GM23338 (cell line): ENCODE measurements around the gene MTR. TPM values are rescaled to one million over a fixed set of nuclear protein-coding genes. Genes with fewer than 3 reads are reported as not detected.

Experiments used
- ATAC-seq: fragments of 200-7000 bp; cut with Tn5 transposase; 3 replicates; pipeline ENCODE4 v1.9.1; 2020
- DNase-seq: peaks from one replicate; pipeline ENCODE4 v3.0.0-alpha.2; 2015; ENCODE audit warnings: low spot score
- H2AFZ ChIP-seq: fragments of 200-600 bp; sonication (generic); 2 replicates; pipeline ENCODE4 v1.8.0; 2016; ENCODE audit warnings: antibody characterized with exemption, mild to moderate bottlenecking, moderate library complexity
- H3F3A ChIP-seq: fragments of 200-600 bp; sonication (generic); replicated peaks from 2 replicates; pipeline ENCODE4 v1.8.0; 2017; ENCODE audit warnings: antibody characterized with exemption, mixed run types, low read depth
- H3K27ac ChIP-seq: fragments of 200-600 bp; sonication (generic); 2 replicates; pipeline ENCODE4 v1.6.1; 2016; ENCODE audit warnings: low read depth
- H3K27me3 ChIP-seq: fragments of 200-600 bp; sonication (generic); 2 replicates; pipeline ENCODE4 v1.8.0; 2016; ENCODE audit warnings: mild to moderate bottlenecking, mixed run types, moderate library complexity; ENCODE audit not compliant: insufficient read depth
- H3K36me3 ChIP-seq: fragments of 200-600 bp; sonication (generic); 2 replicates; pipeline ENCODE4 v1.8.0; 2016; ENCODE audit warnings: mild to moderate bottlenecking; ENCODE audit not compliant: insufficient read depth
- H3K4me1 ChIP-seq: fragments of 200-600 bp; sonication (generic); 2 replicates; pipeline ENCODE4 v1.8.0; 2016; ENCODE audit warnings: mild to moderate bottlenecking, moderate library complexity; ENCODE audit not compliant: insufficient read depth
- H3K4me2 ChIP-seq: fragments of 200-600 bp; sonication (generic); 2 replicates; pipeline ENCODE4 v1.7.1; 2017; ENCODE audit warnings: mixed run types
- H3K4me3 ChIP-seq: fragments of 200-600 bp; sonication (generic); 2 replicates; pipeline ENCODE4 v1.6.1; 2016; ENCODE audit warnings: mixed run types
- H3K79me2 ChIP-seq: fragments of 200-600 bp; sonication (generic); replicated peaks from 2 replicates; pipeline ENCODE4 v1.8.0; 2017; ENCODE audit warnings: mild to moderate bottlenecking; ENCODE audit not compliant: insufficient read depth
- H3K9me2 ChIP-seq: fragments of 200-600 bp; sonication (generic); 2 replicates; pipeline ENCODE4 v1.8.0; 2017; ENCODE audit not compliant: insufficient read depth
- H4K20me1 ChIP-seq: fragments of 200-600 bp; sonication (generic); replicated peaks from 2 replicates; pipeline ENCODE4 v1.8.0; 2017; ENCODE audit warnings: mild to moderate bottlenecking; ENCODE audit not compliant: insufficient read depth
- H3K27ac Mint-ChIP-seq: 2 replicates; pipeline ENCODE4 v1.8.0; 2020; ENCODE audit warnings: inconsistent platforms, mild to moderate bottlenecking, moderate library complexity, mixed read lengths
- H3K27me3 Mint-ChIP-seq: 3 replicates; pipeline ENCODE4 v1.8.0; 2022; ENCODE audit warnings: low read depth, mild to moderate bottlenecking, moderate library complexity, mixed read lengths, inconsistent platforms; ENCODE audit not compliant: insufficient read depth, poor library complexity
- H3K36me3 Mint-ChIP-seq: 3 replicates; pipeline ENCODE4 v1.8.0; 2021; ENCODE audit warnings: low read depth, mild to moderate bottlenecking, inconsistent platforms, moderate library complexity, mixed read lengths
- H3K4me1 Mint-ChIP-seq: 3 replicates; pipeline ENCODE4 v1.8.0; 2020; ENCODE audit warnings: mild to moderate bottlenecking, inconsistent platforms, mixed read lengths
- H3K4me3 Mint-ChIP-seq: 3 replicates; pipeline ENCODE4 v1.8.0; 2021; ENCODE audit warnings: moderate library complexity, mild to moderate bottlenecking, inconsistent platforms, mixed read lengths
- H3K9me3 Mint-ChIP-seq: 3 replicates; pipeline ENCODE4 v1.8.0; 2020; ENCODE audit warnings: moderate library complexity, mild to moderate bottlenecking, inconsistent platforms, mixed read lengths
- CREB1 ChIP-seq: fragments of 250-450 bp; sonication (Bioruptor Pico); IDR thresholded peaks from 2 replicates; pipeline ENCODE4 v1.5.0; 2020; ENCODE audit warnings: low read depth, mild to moderate bottlenecking, moderate library complexity
- CTCF ChIP-seq, 2 experiments: fragments of 200-600 bp in 1 of 2; sonication (generic) in 1 of 2; conservative IDR thresholded peaks; 2 replicates each; pipeline versions ENCODE4 v1.5.1 to v1.6.1; 2016 to 2017; ENCODE audit warnings: antibody characterized with exemption in 2 of 2, low read depth in 2 of 2, mild to moderate bottlenecking in 2 of 2, moderate library complexity in 1 of 2
- ETS1 ChIP-seq: IDR thresholded peaks from 2 replicates; pipeline ENCODE4 v1.6.1; 2016; ENCODE audit warnings: antibody characterized with exemption
- EZH2 ChIP-seq: fragments of 200-600 bp; sonication (generic); IDR thresholded peaks from one replicate; pipeline ENCODE4 v1.8.0; 2017; ENCODE audit warnings: antibody characterized with exemption, mild to moderate bottlenecking, low read depth; ENCODE audit not compliant: unreplicated experiment
- EZH2phosphoT487 ChIP-seq: fragments of 200-600 bp; sonication (generic); IDR thresholded peaks from one replicate; pipeline ENCODE4 v1.8.1; 2018; ENCODE audit warnings: antibody characterized with exemption; ENCODE audit not compliant: unreplicated experiment
- NANOG ChIP-seq: IDR thresholded peaks from 2 replicates; pipeline ENCODE4 v1.6.1; 2016; ENCODE audit warnings: antibody characterized with exemption, borderline replicate concordance
- POLR2AphosphoS5 ChIP-seq: IDR thresholded peaks from 2 replicates; pipeline ENCODE4 v1.6.1; 2016; ENCODE audit warnings: antibody characterized with exemption, low read depth
- STAT1 ChIP-seq: IDR thresholded peaks from one replicate; pipeline ENCODE4 v1.6.1; 2016; ENCODE audit warnings: antibody characterized with exemption; ENCODE audit not compliant: unreplicated experiment
- ZNF462 ChIP-seq: fragments of 250-450 bp; sonication (Bioruptor Pico); IDR thresholded peaks from 2 replicates; pipeline ENCODE4 v1.5.0; 2020; ENCODE audit warnings: mild to moderate bottlenecking, moderate library complexity
- polyA plus RNA-seq: library from polyadenylated mRNA; unstranded; fragments of >200 nt; fragmentation: Nextera tagmentation; extraction: Ambion mirVana; gene quantifications from 2 replicates; pipeline ENCODE4 v1.2.1, GENCODE V29; 2016
- total RNA-seq: library from RNA; depleted of rRNA; stranded (reverse); fragments of >200 nt; shearing (Covaris generic); gene quantifications from 2 replicates; pipeline ENCODE4 v1.2.3, GENCODE V29; 2014

Gene MTR
- total and polyA plus RNA-seq, 2 experiments from 2014 or later: 6.4 to 20.0 TPM

GRCh38 chr1:236950365-236950764 is 155.3 kb downstream of the MTR start:
- H3K9me3 Mint-ChIP-seq: no peaks in the 10 kb centered on the region; the same call in 2 of the 3 replicates
- Histone ChIP-seq H3K79me2 (no peaks in the 10 kb centered on the region), H3K27me3 (no peaks in the 10 kb centered on the region), H3K36me3 (no peaks in the 10 kb centered on the region), H3K27ac (no peak overlapping the region), H3K4me3 (no peak overlapping the region), H3K4me2 (no peak overlapping the region), H4K20me1 (no peaks in the 10 kb centered on the region), H2AFZ (no peak overlapping the region), H3K9me2 (0 out of 2 replicates have a peak, but pooled peaks cover 6% of the 10 kb centered on the region), H3K4me1 (peaks cover 20% of the 10 kb centered on the region), H3F3A (no peaks in the 10 kb centered on the region)
- no peak for DNase-seq
- no peak for TF ChIP-seq EZH2
- no peak for TF ChIP-seq EZH2phosphoT487
- no peak overlapping the region for H3K4me3 Mint-ChIP-seq
- H3K36me3 Mint-ChIP-seq: no peaks in the 10 kb centered on the region
- peaks cover 31% of the 10 kb centered on the region for H3K4me1 Mint-ChIP-seq
- no peak overlapping the region for H3K27ac Mint-ChIP-seq
- no peak for ATAC-seq
- peaks cover 1% of the 10 kb centered on the region for H3K27me3 Mint-ChIP-seq

GRCh38 chr1:236951672-236952071 is 156.6 kb downstream of the MTR start:
- no peak for DNase-seq
- H3K27ac ChIP-seq: 0 out of 2 replicates have a peak overlapping the region, but pooled peaks have one; percentile 8
- no peaks in the 10 kb centered on the region for H3K27me3 ChIP-seq
- Mint-ChIP-seq H3K27me3 (peaks cover 1% of the 10 kb centered on the region), H3K27ac (no peak overlapping the region), H3K4me3 (no peak overlapping the region; the same call in 2 of the 3 replicates), H3K36me3 (no peaks in the 10 kb centered on the region), H3K4me1 (peaks cover 31% of the 10 kb centered on the region), H3K9me3 (no peaks in the 10 kb centered on the region; the same call in 2 of the 3 replicates)
- no peaks in the 10 kb centered on the region for H3K79me2 ChIP-seq
- H4K20me1 ChIP-seq: no peaks in the 10 kb centered on the region
- peak; percentile 61 for ATAC-seq
- H2AFZ ChIP-seq: 0 out of 2 replicates have a peak overlapping the region, but pooled peaks have one; percentile 9
- H3K4me3 ChIP-seq: no peak overlapping the region
- no peak overlapping the region for H3K4me2 ChIP-seq
- no peaks in the 10 kb centered on the region for H3K36me3 ChIP-seq
- no peaks in the 10 kb centered on the region for H3F3A ChIP-seq
- 0 out of 2 replicates have a peak, but pooled peaks cover 6% of the 10 kb centered on the region for H3K9me2 ChIP-seq
- H3K4me1 ChIP-seq: peaks cover 20% of the 10 kb centered on the region
- TF ChIP-seq ZNF462 (no peak), EZH2phosphoT487 (no peak), NANOG (no peak), CTCF (conservative IDR thresholded peaks at IDR 0.05; ENCODE audit: low read depth in 2 of 2) (no peak), ETS1 (no peak), STAT1 (no peak), POLR2AphosphoS5 (no peak), CREB1 (CRISPR knock-in tag) (no peak)
